Natural killer cell (primary cell): Measurements from ENCODE around the gene OAT. TPM values are rescaled to one million over a fixed set of nuclear protein-coding genes. Genes with fewer than 3 reads are reported as not detected.
"Not testable (repeated sequence)": the region's sequence is repeated elsewhere in the genome, so short reads cannot be mapped to it uniquely, and the experiment has no call there.

Experiments used
- ATAC-seq, 3 donors: fragments of 150-1000 bp in 2 of 3; fragments of 200-7000 bp in 1 of 3; cut with Tn5 transposase; 1 replicate in 1 of 3; 2 replicates in 2 of 3; pipeline ENCODE4 v1.10.0; 2021; ENCODE audit warnings: mild to moderate bottlenecking in 2 of 3, moderate library complexity in 2 of 3
- DNase-seq, 2 donors: peaks; one replicate each; pipeline versions ENCODE4 v3.0.0 to v3.0.0-alpha.2; 2013 to 2021; ENCODE audit warnings: mixed read lengths in 1 of 2
- H3K27ac ChIP-seq: one replicate; pipeline ENCODE4 v1.5.1; 2013; ENCODE audit warnings: mild to moderate bottlenecking, low read length
- H3K27me3 ChIP-seq: one replicate; pipeline ENCODE4 v1.6.1; 2013; ENCODE audit warnings: low read length; ENCODE audit not compliant: control insufficient read depth, insufficient read depth
- H3K36me3 ChIP-seq: one replicate; pipeline ENCODE4 v1.6.1; 2013; ENCODE audit warnings: low read length; ENCODE audit not compliant: control insufficient read depth, insufficient read depth
- H3K4me1 ChIP-seq: one replicate; pipeline ENCODE4 v1.6.1; 2013; ENCODE audit warnings: low read length; ENCODE audit not compliant: control insufficient read depth, insufficient read depth
- H3K4me3 ChIP-seq: one replicate; pipeline ENCODE4 v1.5.1; 2013; ENCODE audit warnings: low read length
- H3K9me3 ChIP-seq: one replicate; pipeline ENCODE4 v1.6.1; 2013; ENCODE audit warnings: low read length; ENCODE audit not compliant: control insufficient read depth, insufficient read depth
- H3K27ac Mint-ChIP-seq, 2 donors: one replicate each; pipeline ENCODE4 v1.8.0; 2022; ENCODE audit warnings: mild to moderate bottlenecking in 2 of 2, mixed read lengths in 2 of 2, moderate library complexity in 1 of 2
- H3K27me3 Mint-ChIP-seq, 2 donors: one replicate each; pipeline ENCODE4 v1.8.0; 2022; ENCODE audit warnings: low read depth in 2 of 2, mixed read lengths in 2 of 2
- H3K36me3 Mint-ChIP-seq: one replicate; pipeline ENCODE4 v1.8.0; 2022; ENCODE audit warnings: mixed read lengths
- H3K4me1 Mint-ChIP-seq, 2 donors: one replicate each; pipeline ENCODE4 v1.8.0; 2022; ENCODE audit warnings: mixed read lengths in 2 of 2
- H3K4me3 Mint-ChIP-seq: one replicate; pipeline ENCODE4 v1.8.0; 2022; ENCODE audit warnings: mild to moderate bottlenecking, moderate library complexity, mixed read lengths
- H3K9me3 Mint-ChIP-seq, 2 donors: one replicate each; pipeline ENCODE4 v1.8.0; 2022; ENCODE audit warnings: mixed read lengths in 2 of 2
- WGBS: methylation state at CpG from one replicate; pipeline ENCODE4 v1.1.7; 2013; ENCODE audit warnings: missing lambda C conversion rate; ENCODE audit not compliant: insufficient coverage; 5-methylcytosine and 5-hydroxymethylcytosine counted together
- intact Hi-C: fragments of 100-400 bp; cut with micrococcal nuclease; formaldehyde crosslinking; loops from one replicate; pipeline ENCODE4 v1.14.2; 2022
- total RNA-seq, 4 donors: library from RNA; stranded (reverse); fragments of 120-200 nt in 1 of 4; gene quantifications; one replicate each; pipeline versions ENCODE4 v1.2.3 to v1.2.4, GENCODE V29; 2013 to 2022
- TF ChIP-seq, protein P1 (sequence below): fragments of 200-600 bp; IDR thresholded peaks from one replicate; pipeline ENCODE4 v1.8.0; 2022; ENCODE audit warnings: antibody characterized with exemption

Gene OAT
- total RNA-seq, 3 donors from 2014 or later (not counting 1 experiment from before 2014, with no cell fraction given), result 35.8 to 60.9 (median 48.4) TPM

GRCh38 chr10:124370426-124370825, 48.3 kb downstream of the OAT start:
- intact Hi-C loops, result no loop called here
- Mint-ChIP-seq H3K27me3 (peaks cover 16 to 31% of the 10 kb centered on the region in 2 donors), H3K36me3 (no peaks in the 10 kb centered on the region), H3K9me3 (no peaks in the 10 kb centered on the region), H3K4me3 (no peak overlapping the region), H3K4me1 (no peaks in the 10 kb centered on the region), H3K27ac (no peak overlapping the region)
- peaks cover 15% of the 10 kb centered on the region for H3K4me1 ChIP-seq
- WGBS, result 59% methylated on average over 7 of the region's 7 CpGs
- no peaks in the 10 kb centered on the region for H3K36me3 ChIP-seq
- H3K4me3 ChIP-seq, result no peak overlapping the region
- no peaks in the 10 kb centered on the region for H3K27me3 ChIP-seq
- TF ChIP-seq, protein P1, sequence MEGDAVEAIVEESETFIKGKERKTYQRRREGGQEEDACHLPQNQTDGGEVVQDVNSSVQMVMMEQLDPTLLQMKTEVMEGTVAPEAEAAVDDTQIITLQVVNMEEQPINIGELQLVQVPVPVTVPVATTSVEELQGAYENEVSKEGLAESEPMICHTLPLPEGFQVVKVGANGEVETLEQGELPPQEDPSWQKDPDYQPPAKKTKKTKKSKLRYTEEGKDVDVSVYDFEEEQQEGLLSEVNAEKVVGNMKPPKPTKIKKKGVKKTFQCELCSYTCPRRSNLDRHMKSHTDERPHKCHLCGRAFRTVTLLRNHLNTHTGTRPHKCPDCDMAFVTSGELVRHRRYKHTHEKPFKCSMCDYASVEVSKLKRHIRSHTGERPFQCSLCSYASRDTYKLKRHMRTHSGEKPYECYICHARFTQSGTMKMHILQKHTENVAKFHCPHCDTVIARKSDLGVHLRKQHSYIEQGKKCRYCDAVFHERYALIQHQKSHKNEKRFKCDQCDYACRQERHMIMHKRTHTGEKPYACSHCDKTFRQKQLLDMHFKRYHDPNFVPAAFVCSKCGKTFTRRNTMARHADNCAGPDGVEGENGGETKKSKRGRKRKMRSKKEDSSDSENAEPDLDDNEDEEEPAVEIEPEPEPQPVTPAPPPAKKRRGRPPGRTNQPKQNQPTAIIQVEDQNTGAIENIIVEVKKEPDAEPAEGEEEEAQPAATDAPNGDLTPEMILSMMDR, result no peak
- DNase-seq, result no peak
- no peak overlapping the region for H3K27ac ChIP-seq
- no peak for ATAC-seq
- H3K9me3 ChIP-seq, result no peaks in the 10 kb centered on the region

DNA sequence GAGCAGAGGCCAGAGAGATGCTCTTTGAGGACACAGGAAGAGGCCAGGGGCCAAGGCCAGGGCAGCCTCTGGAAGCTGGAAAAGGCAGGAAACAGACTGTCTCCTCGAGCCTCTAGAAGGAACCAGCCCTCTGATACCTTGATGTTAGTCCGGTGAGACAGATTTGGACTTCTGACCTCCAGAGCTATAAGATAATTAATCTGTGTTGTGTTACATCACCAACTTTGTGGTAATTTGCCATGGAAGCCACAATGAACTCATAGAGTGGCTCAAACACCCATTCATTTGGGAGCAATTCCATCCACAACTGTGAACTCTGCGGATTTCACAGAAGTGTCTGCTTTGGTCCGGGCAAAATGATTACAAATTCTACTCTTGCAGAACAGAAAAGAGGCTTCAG, 48.7 kb downstream of the OAT start:
- Histone ChIP-seq H3K27me3 (no peaks in the 10 kb centered on the region), H3K4me3 (no peak overlapping the region), H3K4me1 (peaks cover 15% of the 10 kb centered on the region), H3K36me3 (no peaks in the 10 kb centered on the region), H3K9me3 (no peaks in the 10 kb centered on the region), H3K27ac (no peak overlapping the region)
- ATAC-seq, result no peak
- no peaks in the 10 kb centered on the region for H3K9me3 Mint-ChIP-seq
- no peaks in the 10 kb centered on the region for H3K4me1 Mint-ChIP-seq
- TF ChIP-seq, protein P1, result no peak
- intact Hi-C loops, result no loop called here
- H3K36me3 Mint-ChIP-seq, result no peaks in the 10 kb centered on the region
- WGBS, result 77% methylated on average over 4 of the region's 4 CpGs
- DNase-seq, result no peak
- H3K27me3 Mint-ChIP-seq, result peaks cover 17 to 31% of the 10 kb centered on the region in 2 donors
- no peak overlapping the region for H3K4me3 Mint-ChIP-seq
- no peak overlapping the region for H3K27ac Mint-ChIP-seq

DNA sequence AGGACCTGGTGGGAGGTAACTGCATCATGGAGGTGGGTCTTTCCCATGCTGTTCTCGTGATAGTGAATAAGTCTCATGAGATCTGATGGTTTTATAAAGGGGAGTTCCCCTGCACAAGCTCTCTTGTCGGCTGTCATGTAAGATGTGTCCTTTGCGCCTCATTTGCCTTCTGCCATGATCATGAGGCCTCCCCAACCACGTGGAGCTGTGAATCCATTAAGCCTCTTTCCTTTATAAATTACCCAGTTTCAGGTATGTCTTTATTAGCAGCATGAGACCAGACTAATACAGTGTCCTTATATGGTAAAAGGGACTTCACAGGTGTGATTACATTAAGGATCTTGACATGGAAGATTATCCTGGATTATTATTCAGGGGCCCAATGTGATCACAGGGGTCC, 49.2 kb downstream of the OAT start:
- H3K4me1 ChIP-seq, result peaks cover 15% of the 10 kb centered on the region
- H3K4me3 Mint-ChIP-seq, H3K36me3 Mint-ChIP-seq, H3K27me3 ChIP-seq, H3K27ac ChIP-seq, H3K27ac Mint-ChIP-seq, H3K9me3 ChIP-seq, intact Hi-C loops, DNase-seq, ATAC-seq, H3K4me1 Mint-ChIP-seq, H3K36me3 ChIP-seq, H3K4me3 ChIP-seq, H3K9me3 Mint-ChIP-seq: not testable (repeated sequence)
- 49% methylated on average over 4 of the region's 4 CpGs for WGBS
- H3K27me3 Mint-ChIP-seq, result peaks cover 18 to 31% of the 10 kb centered on the region in 2 donors

DNA sequence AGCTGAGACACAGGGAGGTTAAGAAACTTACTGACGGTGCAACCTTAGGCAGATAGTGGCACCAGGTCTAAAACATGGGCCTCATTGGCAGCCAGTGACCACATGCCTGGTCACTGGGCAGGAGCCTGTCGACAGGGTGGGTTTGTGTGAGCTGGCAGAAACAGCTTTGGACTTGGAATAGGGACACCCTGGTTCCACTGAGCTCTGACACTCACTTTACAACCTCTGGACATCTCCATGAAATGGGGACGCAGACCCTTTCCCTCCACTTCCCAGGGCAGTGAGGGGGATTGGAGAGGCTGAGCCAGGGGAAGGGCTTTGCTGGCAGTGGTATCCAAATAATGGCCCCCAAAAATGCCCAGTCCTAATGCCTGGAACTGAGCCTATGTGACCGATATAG, 49.7 kb downstream of the OAT start:
- Mint-ChIP-seq H3K27me3 (peaks cover 18 to 31% of the 10 kb centered on the region in 2 donors), H3K4me1 (no peaks in the 10 kb centered on the region), H3K27ac (no peak overlapping the region), H3K4me3 (no peak overlapping the region), H3K9me3 (no peaks in the 10 kb centered on the region), H3K36me3 (no peaks in the 10 kb centered on the region)
- Histone ChIP-seq H3K27ac (no peak overlapping the region), H3K4me1 (peaks cover 15% of the 10 kb centered on the region), H3K4me3 (no peak overlapping the region), H3K27me3 (no peaks in the 10 kb centered on the region), H3K9me3 (no peaks in the 10 kb centered on the region), H3K36me3 (no peaks in the 10 kb centered on the region)
- ATAC-seq (no peak), DNase-seq (no peak)
- TF ChIP-seq, protein P1, result no peak
- 85% methylated on average over 3 of the region's 4 CpGs for WGBS
- intact Hi-C loops, result no loop called here
